Lower leg skin (tissue), 3 donors: ENCODE results near the gene POU2AF2.

Experiments
- POLR2A ChIP-seq, 2 donors: fragments of 450-650 bp; IDR thresholded peaks; one replicate each; pipeline ENCODE4 v1.6.1; 2016 to 2017; ENCODE audit warnings: antibody characterized with exemption in 2 of 2, mild to moderate bottlenecking in 1 of 2, moderate library complexity in 1 of 2
- TF ChIP-seq, protein P1 (sequence below), 3 donors: fragments of 450-650 bp; IDR thresholded peaks; one replicate each; pipeline ENCODE4 v1.5.1; 2016; ENCODE audit warnings: antibody characterized with exemption in 3 of 3, mild to moderate bottlenecking in 3 of 3, moderate library complexity in 2 of 3

DNA sequence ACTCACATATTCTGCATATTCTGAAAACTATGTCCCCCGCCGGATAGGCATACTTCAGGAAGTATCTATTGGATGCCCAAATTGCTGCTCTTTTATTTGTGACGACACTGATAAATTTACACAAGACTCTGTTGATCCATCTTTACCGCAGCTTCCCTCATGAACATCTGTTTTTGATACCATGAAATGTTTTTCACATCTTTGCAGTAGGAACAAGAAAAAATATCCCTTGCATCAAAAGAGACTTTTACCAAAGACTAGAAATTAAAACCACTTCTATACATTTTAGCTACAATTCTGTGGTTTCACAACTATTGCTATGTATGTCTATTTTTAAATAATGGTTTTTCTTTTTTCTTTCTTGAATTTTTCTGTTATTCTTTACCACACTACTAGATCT is 15.3 kb downstream of the POU2AF2 start:
- TF ChIP-seq, protein P1, sequence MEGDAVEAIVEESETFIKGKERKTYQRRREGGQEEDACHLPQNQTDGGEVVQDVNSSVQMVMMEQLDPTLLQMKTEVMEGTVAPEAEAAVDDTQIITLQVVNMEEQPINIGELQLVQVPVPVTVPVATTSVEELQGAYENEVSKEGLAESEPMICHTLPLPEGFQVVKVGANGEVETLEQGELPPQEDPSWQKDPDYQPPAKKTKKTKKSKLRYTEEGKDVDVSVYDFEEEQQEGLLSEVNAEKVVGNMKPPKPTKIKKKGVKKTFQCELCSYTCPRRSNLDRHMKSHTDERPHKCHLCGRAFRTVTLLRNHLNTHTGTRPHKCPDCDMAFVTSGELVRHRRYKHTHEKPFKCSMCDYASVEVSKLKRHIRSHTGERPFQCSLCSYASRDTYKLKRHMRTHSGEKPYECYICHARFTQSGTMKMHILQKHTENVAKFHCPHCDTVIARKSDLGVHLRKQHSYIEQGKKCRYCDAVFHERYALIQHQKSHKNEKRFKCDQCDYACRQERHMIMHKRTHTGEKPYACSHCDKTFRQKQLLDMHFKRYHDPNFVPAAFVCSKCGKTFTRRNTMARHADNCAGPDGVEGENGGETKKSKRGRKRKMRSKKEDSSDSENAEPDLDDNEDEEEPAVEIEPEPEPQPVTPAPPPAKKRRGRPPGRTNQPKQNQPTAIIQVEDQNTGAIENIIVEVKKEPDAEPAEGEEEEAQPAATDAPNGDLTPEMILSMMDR (IDR thresholded peaks at IDR 0.05): no peak
- no peak for TF ChIP-seq POLR2A (IDR thresholded peaks at IDR 0.05)
